ENCODE data around the gene AP3S2. TPM values are rescaled to one million over a fixed set of nuclear protein-coding genes. Genes with fewer than 3 reads are reported as not detected.

Gene AP3S2
- total and polyA plus RNA-seq, 2 of the 8 experiments (the other 6 are each of a cell fraction or from before 2014, with no cell fraction given): 19.2 to 45.4 TPM

- TF ChIP-seq CHD7 (IDR thresholded peaks at IDR 0.05; ENCODE audit: insufficient replicate concordance, low read length) (no peak), JUN (IDR thresholded peaks at IDR 0.05; ENCODE audit: low read depth, low read length) (no peak), EP300 (IDR thresholded peaks at IDR 0.05; ENCODE audit: borderline replicate concordance in 1 of 2, low read depth in 2 of 2, low read length in 2 of 2) (no peak), E2F6 (IDR thresholded peaks at IDR 0.05) (no peak), MAX (IDR thresholded peaks at IDR 0.05) (no peak), CHD2 (IDR thresholded peaks at IDR 0.05; ENCODE audit: low read length) (no peak), CTBP2 (IDR thresholded peaks at IDR 0.05; ENCODE audit: borderline replicate concordance, insufficient read depth, insufficient read length, low read length) (no peak), HDAC6 (IDR thresholded peaks at IDR 0.05; ENCODE audit: low read depth, low read length) (no peak), CEBPB (IDR thresholded peaks at IDR 0.05; ENCODE audit: low read depth, low read length) (no peak), ASH2L (IDR thresholded peaks at IDR 0.05; ENCODE audit: low read length) (no peak)
These were observed 18.1 kb downstream of the AP3S2 start (continued) for GRCh38 chr15:89875741-89876140.
